Transverse colon (tissue), 3 donors: ENCODE results near the gene SLC12A7.

Source experiments
- POLR2A ChIP-seq: fragments of 450-650 bp; IDR thresholded peaks from one replicate; pipeline ENCODE4 v1.6.1; 2016; ENCODE audit warnings: antibody characterized with exemption, mild to moderate bottlenecking, moderate library complexity
- TF ChIP-seq, protein P1 (sequence below), 5 experiments: fragments of 200-600 bp in 3 of 5; fragments of 450-650 bp in 2 of 5; sonication (generic) in 3 of 5; IDR thresholded peaks; 1 replicate in 2 of 5; 2 replicates in 3 of 5; pipeline ENCODE4 v1.5.1; 2016 to 2017; ENCODE audit warnings: antibody characterized with exemption in 5 of 5, inconsistent platforms in 3 of 5, mild to moderate bottlenecking in 2 of 5, moderate library complexity in 1 of 5

DNA sequence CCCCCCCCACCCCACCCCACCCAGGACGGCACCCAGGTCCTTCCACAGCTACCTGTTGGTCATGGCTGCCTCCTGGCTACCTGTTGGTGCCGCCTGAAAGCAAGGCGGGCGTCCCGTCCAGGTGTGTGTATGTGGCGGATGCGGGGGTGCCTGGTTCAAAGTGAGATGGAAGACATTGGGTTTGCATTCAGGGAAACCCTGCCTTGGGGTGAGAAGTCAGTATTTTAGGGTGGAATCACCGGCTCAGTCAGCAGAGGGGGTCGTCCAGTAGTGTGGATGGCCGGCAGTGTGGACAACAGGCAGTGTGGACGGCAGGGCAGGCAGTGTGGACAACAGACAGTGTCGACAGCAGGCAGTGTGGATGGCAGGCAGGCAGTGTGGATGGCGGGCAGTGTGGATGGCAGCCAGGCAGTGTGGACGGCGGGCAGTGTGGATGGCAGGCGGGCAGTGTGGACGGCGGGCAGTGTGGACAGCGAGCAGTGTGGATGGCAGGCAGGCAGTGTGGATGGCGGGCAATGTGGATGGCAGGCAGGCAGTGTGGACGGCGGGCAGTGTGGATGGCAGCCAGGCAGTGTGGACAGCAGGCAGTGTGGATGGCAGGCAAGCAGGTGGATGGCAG is 75.2 kb downstream of the SLC12A7 start:
- TF ChIP-seq, protein P1, sequence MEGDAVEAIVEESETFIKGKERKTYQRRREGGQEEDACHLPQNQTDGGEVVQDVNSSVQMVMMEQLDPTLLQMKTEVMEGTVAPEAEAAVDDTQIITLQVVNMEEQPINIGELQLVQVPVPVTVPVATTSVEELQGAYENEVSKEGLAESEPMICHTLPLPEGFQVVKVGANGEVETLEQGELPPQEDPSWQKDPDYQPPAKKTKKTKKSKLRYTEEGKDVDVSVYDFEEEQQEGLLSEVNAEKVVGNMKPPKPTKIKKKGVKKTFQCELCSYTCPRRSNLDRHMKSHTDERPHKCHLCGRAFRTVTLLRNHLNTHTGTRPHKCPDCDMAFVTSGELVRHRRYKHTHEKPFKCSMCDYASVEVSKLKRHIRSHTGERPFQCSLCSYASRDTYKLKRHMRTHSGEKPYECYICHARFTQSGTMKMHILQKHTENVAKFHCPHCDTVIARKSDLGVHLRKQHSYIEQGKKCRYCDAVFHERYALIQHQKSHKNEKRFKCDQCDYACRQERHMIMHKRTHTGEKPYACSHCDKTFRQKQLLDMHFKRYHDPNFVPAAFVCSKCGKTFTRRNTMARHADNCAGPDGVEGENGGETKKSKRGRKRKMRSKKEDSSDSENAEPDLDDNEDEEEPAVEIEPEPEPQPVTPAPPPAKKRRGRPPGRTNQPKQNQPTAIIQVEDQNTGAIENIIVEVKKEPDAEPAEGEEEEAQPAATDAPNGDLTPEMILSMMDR (IDR thresholded peaks at IDR 0.05): no peak
- no peak for TF ChIP-seq POLR2A
